Cerebellar nuclear complex (tissue), 1 donor: ENCODE measurements around the gene PHACTR1.

Experiments used
- DNase-seq, 2 experiments: peaks; one replicate each; lab custom pipeline; 2025; lab: John Stamatoyannopoulos, UW

The PHACTR1 gene

GRCh38 chr6:12991435-12991834 lies 274.9 kb downstream of the PHACTR1 start:
- DNase-seq = no peak

GRCh38 chr6:12992770-12993169 lies 276.2 kb downstream of the PHACTR1 start:
- no peak for DNase-seq

GRCh38 chr6:12993283-12993898 lies 276.8 kb downstream of the PHACTR1 start:
- no peak for DNase-seq

GRCh38 chr6:12995419-12995818 lies 278.9 kb downstream of the PHACTR1 start:
- DNase-seq = no peak

DNA sequence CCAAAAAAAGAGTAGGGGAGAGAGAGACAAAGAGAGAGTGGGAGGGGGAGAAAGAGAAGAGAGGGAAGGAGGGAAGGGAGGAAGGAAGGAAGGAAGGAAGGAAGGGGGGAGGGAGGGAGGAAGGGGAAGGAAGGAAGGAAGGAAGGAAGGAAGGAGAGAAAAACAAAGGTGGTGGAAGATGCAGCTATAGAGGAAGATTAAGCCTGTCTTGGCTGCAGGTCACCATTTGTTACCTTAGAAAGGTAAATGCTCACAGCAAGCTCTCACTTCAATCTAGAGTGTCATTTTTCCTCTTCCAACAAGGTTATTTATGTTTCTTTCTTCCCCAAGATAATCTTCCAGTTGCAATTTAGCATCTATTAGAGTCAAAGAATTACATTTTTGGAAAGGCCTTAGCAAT lies 284.0 kb downstream of the PHACTR1 start:
- no peak for DNase-seq

GRCh38 chr6:13001927-13002326 lies 285.4 kb downstream of the PHACTR1 start:
- no peak for DNase-seq

DNA sequence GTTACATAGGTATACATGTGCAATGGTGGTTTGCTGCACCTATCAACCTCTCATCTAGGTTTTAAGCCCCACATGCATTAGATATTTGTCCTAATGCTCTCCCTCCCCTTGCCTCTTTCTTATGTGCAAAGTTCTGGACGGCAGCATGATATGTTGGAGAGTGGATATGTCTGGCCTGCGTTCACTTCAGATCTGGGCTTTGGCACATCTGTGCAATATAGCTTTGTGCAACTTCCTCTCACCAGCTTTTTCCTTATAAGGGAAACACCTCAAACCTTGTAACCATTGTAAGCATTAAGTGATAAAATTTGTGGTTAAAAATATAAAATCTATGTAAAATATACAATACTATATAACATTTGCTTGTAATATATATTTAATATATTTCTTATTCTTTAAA lies 288.0 kb downstream of the PHACTR1 start:
- DNase-seq = no peak

GRCh38 chr6:13005994-13006393 lies 289.4 kb downstream of the PHACTR1 start:
- DNase-seq = no peak

DNA sequence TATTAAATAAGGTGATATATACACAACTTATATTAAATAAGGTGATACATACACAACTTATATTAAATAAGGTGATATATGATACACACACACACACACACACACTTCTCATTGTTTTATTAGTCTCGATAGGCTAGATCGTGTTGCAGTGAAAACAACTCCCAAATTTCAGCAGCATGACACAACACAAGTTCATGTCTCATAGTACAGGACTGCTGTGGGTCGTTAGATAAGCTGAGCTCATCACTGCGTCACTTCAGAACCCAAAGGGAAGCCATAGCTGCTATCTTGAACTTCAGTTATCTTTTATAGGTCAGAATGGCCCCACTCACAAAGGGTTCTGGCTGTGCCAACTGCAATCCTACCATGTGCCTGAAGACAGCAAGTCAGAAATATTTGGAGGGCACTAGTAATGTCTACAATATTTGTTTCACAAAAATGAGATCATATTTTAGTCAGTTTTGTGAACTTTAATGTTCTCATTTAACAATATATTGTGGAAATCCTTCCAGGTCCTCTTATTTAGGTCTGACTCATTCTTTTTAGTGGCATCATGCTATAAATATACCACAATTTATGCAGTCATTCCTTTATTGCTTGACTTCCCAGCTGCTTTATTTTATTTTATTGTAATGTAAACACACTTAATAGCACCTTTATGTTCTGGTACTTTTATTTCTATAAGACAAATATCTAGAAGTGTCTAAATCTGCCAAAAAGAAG lies 290.2 kb downstream of the PHACTR1 start:
- DNase-seq = no peak

DNA sequence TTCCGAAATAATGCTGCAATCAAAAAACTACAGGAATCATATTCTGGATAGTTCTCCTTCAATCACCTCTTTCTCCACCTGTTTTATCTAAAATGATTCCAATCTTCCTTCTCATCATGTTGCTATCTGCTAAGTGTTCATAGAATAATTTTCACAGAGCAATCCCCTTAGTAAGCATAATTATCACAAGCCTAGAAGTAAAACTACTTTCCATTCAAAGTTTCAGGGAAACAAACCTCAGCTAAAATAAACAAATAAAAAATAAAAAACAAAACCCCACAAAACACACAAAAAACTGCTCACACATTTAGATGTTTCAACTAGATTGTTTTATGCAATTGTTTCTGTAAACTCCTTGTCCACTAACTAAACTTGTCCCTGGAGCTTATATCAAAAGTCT lies 291.2 kb downstream of the PHACTR1 start:
- DNase-seq = no peak

DNA sequence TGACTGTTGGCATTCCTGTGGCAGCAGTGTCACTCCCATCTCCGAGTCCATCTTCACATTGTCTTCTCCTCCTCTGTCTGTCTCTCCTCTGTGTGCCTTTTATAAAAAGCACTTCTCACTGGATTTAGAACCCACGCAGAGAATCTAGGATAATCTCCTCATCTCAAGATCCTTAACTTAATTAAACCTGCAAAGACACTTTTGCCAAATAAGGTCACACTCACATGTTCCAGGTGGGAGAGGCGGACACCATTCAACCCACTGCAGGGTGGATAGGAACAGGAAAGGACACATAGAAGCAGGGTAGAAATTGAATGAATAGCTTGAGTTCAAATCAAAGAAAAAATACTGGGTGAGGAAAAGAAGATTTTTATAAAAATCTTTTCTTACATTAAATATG lies 292.5 kb downstream of the PHACTR1 start:
- DNase-seq = no peak

DNA sequence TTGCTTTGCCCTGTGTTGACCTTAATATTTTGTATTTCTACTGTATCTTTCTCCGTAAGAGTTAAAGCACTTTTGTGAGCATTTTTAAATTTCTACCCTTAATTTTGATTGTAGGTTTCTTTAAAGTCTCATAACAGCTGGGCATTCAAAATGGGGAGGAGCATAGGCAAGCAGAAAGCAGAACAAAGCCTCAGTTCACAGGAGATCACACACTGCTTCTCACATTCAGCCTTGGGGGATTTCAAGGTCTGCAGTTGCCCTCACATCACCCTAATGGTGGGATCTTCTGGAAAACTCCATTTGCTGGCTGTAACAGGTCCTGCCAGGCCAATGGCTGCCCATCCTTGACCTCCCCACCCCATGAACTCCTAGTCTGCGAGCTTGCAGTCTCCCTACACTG lies 292.9 kb downstream of the PHACTR1 start:
- no peak for DNase-seq

GRCh38 chr6:13011612-13012146 lies 295.1 kb downstream of the PHACTR1 start:
- no peak for DNase-seq

DNA sequence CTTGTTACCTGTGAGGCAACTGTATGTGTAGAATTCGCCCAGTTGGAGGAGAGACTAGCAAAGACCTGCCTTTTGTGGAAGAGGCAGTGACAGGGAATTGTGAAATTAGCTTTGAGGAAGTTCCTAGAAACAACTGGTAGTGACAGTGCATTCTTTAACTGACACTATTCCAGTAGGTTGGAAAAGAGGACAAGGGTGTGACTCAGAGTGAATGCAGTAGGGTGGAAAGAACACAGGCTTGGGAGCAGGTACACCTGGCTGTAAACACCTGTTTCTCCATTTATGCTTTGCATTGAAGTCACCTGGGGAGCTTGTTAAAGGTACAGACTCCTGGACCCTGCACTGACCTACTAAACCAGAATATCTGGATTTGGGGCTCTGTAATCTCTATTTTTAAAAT lies 295.7 kb downstream of the PHACTR1 start:
- no peak for DNase-seq

- no peak for DNase-seq
Observed at GRCh38 chr6:13012977-13013680, 296.6 kb downstream of the PHACTR1 start.

- no peak for DNase-seq
Observed at GRCh38 chr6:13013681-13014503, 297.3 kb downstream of the PHACTR1 start.

GRCh38 chr6:13014504-13015378 lies 298.2 kb downstream of the PHACTR1 start:
- DNase-seq = no peak

DNA sequence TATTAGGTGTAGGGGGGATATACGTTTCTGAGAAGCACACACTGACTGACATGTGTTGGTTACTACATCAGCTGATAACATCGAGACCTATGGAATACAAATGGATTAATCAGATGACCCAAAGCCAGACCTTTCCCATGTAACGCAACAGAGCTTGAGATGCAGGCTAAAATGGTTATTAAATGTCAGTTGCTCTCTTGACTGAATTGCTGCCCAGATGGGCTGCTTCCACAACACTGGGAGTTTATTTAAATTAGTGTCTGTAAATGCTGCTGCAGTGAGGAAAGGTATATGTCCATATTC lies 298.8 kb downstream of the PHACTR1 start:
- no peak for DNase-seq

GRCh38 chr6:13024616-13025015 lies 308.0 kb downstream of the PHACTR1 start:
- no peak for DNase-seq

DNA sequence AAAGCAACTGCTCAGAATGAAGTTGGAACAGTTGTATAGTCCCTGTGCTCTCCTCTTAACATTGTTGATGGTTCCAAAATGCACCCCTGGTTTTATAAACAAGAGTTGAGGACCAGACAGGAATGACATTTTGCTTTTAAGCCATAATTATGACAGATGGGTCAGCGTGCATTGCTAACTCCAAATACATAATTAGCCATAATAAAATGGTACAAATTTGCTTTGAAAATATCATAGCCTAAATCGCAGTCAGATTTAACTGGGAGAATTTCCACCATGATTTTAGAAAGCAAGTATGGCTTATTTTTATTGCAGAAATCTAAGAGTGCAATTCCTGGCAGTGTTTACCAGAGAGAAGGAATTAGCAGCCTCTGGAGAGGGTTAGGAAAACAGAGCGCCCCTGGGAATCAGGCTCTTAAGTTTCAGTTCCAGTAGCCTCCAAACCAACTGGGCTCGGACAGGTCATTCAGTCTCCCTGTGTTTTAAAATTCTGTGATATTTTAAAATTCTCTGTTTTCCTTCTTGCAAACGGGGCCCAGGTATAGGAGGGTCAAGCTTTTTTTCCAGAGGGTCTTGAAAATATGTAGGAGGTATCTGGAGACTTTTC lies 309.4 kb downstream of the PHACTR1 start:
- DNase-seq = no peak

DNA sequence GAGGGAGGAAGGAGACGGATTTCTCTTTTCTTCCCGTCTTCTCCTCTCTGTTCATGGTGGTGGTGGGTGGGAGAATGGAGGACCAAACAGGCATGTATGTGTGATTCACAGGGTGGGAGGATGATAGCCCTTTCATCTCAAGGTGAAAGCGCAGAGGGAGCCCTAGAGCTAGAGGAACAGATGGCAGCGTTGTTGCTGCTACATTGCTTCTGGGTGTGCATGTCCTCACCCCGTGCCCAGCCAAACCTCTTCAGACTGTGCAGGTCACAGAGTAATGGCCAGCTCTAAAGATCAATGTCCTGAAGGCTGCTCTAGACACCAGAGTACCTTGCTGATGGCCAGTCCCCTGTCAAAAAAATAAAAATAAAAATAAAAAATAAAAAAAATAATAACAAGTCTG lies 310.0 kb downstream of the PHACTR1 start:
- no peak for DNase-seq
